ENCODE data around the gene MTG2.

MTG2 gene
- total RNA-seq = 21.8 reads per million, percentile 48 among the genes with 10 or more reads in this experiment

- peak; percentile 94 for DNase-seq
Observed at GRCh38 chr20:62182469-62183425, at the start of gene MTG2. TSS of gene MTG2 (plus strand) at chr20:62183028. CDS start at chr20:62193421, 10,393 bp downstream.

DNA sequence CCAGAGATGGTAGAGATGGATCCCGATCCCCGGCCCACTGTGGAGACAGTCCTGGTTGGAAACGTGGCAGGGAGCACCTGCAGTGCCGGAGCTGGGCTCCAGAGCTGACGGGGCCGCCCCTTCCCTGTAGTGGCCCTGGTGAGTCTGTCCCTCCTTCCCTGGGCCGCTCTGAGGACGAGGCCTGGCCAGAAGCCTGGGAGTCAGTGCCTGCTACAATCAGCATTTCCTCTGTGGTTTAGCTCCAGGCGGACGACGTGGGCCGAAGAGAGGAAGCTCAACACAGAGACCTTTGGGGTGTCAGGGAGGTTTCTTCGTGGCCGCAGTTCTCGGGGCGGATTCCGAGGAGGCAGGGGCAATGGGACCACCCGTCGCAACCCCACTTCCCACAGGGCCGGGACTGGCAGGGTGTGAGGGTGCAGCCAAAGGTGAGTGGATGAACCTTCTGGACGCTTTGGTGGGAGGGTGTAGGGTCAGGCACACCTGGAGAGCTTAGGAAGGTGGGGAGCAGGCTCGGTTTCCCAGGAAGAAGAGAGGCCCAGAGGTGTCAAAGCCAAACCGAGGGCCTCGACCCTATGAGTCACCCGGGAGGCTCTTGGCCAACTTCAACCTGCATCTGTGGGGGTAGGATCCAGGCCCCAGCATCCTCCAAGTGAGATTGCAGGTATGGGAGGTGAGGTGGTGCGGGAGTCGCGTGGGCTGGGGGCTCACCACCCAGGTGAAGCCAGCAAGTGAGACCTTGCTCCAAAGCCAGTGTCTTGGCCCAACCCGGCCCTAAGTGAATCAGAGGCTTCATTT lies 49.6 kb upstream of the MTG2 start:
- DNase-seq = no peak

GRCh38 chr20:62133864-62134263 lies 49.0 kb upstream of the MTG2 start:
- no peak for DNase-seq

GRCh38 chr20:62134735-62135231 lies 48.0 kb upstream of the MTG2 start:
- DNase-seq = no peak

DNA sequence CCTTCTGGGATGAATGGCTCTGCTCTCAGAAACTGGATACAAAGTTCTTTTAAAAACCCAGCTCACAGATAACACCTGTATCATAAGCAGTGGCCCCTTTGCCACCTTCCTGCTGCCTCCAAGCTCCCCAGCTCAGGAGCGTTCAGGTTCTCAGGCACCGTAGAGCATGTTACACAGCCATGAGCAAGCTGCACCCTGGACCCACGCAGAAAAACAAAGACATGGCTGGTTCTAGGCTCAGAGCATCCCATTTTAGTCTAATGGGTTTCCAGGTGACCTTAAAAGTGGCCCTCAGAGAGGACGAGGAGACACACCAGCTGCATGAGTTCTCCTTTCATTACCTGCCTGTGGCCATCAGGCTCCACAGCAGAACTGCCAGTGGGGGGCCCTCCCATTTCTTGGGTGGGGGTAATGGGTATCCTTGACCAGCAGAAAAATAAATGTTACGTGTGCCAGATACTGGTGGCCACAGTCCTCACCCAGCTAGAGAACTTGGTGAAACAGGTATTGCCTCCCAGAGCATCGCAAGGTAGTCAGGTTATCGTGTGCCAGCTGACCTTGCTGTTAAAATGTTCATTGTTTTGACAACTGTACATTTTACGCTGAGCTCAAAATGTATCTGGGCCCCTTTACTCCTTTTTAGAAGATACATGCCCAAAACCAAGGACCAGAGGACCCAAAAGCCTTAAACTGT lies 47.1 kb upstream of the MTG2 start:
- DNase-seq = no peak

- DNase-seq = peak; percentile 67
Observed at GRCh38 chr20:62136283-62137091, 46.3 kb upstream of the MTG2 start.

GRCh38 chr20:62137092-62137384 lies 45.8 kb upstream of the MTG2 start:
- DNase-seq = no peak

- no peak for DNase-seq
Observed at GRCh38 chr20:62137478-62138203, 45.2 kb upstream of the MTG2 start.

DNA sequence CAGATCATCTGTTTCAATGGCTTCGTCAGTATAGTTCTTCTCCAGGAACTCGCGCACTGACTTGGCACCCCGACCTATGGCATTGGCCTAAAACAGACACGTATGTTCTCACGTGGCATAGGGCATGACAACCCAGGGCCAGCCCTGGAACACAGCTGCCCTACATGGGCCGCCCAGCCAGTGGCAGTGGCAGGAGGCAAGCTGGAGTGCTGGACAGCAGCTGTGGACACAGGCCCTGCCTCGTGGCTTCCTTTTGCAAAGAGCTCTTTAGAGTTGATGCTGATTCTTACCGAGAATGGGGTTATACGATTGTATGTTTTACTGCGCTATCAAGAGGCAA lies 44.7 kb upstream of the MTG2 start:
- no peak for DNase-seq

GRCh38 chr20:62138912-62139311 lies 43.9 kb upstream of the MTG2 start:
- no peak for DNase-seq

- DNase-seq = no peak
Observed at GRCh38 chr20:62139636-62140035, 43.2 kb upstream of the MTG2 start.

DNA sequence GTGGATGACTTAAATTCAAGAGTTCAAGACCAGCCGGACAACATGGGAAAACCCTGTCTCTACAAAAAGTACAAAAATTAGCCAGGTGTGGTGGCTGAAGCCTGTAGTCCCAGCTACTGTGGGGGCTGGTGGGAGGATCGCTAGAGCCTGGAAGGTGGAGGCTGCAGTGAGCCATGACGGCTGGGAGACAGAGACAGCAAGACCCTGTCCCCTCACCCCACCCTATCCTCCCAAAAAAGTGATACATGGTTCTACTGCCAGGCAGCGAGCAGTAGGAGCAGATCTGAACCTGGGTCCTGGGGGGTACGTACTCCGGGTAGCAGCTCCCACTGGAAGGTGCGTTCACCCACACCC lies 41.8 kb upstream of the MTG2 start:
- DNase-seq = no peak

- DNase-seq = no peak
Observed at GRCh38 chr20:62141397-62142251, 41.2 kb upstream of the MTG2 start.

GRCh38 chr20:62142252-62143080 lies 40.4 kb upstream of the MTG2 start:
- DNase-seq = no peak

DNA sequence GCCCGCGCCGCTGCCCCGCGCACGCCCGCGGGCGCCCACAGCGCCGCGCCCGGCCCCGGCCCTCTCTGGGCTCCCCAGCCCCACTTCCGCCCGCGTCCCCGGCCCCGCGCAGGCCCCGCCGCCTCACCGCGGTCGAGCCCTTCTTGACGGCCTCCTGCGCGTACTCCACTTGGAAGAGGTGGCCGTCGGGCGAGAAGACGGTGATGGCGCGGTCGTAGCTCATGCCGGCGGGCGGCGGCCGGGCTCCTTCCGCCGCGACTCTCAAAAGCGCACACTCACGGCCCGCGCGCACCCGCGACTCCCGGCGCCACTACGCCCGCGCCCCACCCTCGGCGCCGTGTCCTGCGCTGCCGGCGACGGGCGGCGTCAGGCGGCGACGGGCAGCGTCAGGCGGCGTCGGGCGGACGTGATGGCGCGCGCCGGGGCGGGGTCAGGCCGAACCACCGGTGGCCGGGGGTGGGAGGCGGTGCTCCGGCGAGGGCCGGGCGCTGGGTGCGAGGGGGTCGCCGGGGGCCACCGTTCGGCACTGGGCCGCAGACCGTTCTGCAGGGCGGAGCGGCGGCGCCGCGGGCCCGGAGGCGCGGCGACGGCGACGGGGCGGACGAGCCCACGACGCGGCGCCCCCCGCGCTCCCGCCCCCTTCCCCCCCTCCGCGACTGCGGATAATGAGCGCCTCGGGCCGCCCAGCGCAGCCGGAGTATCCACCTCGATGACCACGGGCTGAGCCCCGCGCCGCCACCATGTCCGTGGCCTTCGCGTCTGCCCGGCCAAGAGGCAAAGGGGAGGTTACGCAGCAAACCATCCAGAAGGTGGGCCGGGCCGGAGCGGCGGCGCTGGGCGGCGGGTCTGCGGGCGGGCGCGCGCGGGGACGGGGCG lies 39.5 kb upstream of the MTG2 start, which contains the start of the genes PSMA7 and SS18L1:
PSMA7 (minus strand) TSS at position 314 of the 876 bp plus-strand sequence; CDS start at position 223, 91 bp downstream.
SS18L1 (plus strand) TSS at position 689 of the 876 bp plus-strand sequence; CDS start at position 741, 52 bp downstream.
- peak; percentile 78 for DNase-seq

DNA sequence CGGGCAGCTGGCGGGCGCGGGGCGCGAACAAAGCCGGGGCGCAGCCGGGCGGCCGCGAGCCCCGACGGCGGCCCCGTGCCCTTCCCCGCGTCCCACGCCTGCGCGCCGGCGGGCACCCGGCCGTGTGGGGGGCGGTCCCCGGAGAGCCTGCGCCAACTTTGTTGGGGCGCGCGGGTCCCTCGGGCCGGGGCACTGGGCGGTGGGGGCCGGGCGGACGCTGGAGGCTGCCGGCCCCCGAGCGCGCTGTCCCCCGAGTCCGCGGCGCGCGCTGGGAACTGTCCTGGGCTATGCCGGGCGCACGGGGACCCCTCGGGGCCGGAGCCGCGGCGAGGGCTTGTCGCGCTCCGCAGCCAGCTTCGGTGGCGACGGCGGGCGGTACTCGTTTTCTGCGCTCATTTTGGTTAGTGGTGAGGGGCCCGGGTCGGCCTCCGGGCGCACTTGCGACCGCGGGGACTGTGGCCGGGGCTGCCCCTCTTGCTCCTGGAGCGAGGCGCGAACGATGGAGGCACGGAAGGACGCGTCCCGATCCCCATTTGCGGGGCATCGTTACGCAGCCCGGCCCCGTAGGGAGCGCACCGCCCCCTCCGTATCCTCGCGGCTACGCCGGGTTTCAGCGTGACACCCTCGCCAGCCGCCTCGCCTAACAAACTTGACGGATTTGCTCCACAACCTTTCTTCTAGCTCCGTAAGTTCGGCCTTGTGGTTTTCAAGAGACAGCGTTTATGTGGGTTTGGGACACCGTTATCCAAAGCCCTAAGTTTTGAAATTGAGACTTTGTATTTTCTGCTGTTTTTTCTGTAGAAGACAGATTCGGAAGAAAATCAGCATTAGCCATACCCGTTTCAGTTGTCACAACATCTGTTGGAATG lies 38.6 kb upstream of the MTG2 start:
- no peak for DNase-seq

DNA sequence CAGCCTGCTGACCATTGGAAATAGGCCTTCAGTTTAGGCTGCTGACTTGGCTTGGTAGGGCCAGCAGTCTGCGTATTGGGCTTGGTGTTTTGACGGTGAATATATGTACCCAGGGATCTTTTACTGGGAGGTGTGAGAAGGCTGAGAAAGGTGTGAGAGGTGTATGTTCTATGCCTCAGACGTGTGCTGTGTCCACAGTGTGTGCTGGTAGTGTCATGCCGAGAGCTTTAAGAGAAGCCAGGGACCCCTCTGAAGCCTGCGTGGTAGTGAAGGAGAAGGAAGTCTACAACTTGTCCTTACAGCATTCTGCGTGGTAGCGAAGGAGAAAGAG lies 37.2 kb upstream of the MTG2 start:
- DNase-seq = no peak
